Urinary bladder (tissue), 4 donors: ENCODE results near the gene ZSWIM4. TPM values are rescaled to one million over a fixed set of nuclear protein-coding genes. Genes with fewer than 3 reads are reported as not detected.

Experiments used
- DNase-seq: peaks from one replicate; pipeline ENCODE4 v3.0.0-alpha.2; 2015; ENCODE audit errors: extremely low spot score
- H3K27ac ChIP-seq: one replicate; pipeline ENCODE4 v1.5.1; 2013; ENCODE audit warnings: low read depth, mild to moderate bottlenecking, moderate library complexity
- H3K36me3 ChIP-seq: one replicate; pipeline ENCODE4 v1.6.1; 2013; ENCODE audit warnings: mild to moderate bottlenecking, moderate library complexity; ENCODE audit not compliant: insufficient read depth
- H3K4me1 ChIP-seq: one replicate; pipeline ENCODE4 v1.6.1; 2013; ENCODE audit warnings: mild to moderate bottlenecking, moderate library complexity; ENCODE audit not compliant: insufficient read depth
- H3K4me3 ChIP-seq: one replicate; pipeline ENCODE4 v1.5.1; 2013; ENCODE audit warnings: low read depth, low read length
- WGBS: extraction: QIAGEN DNeasy Blood & Tissue Kit; methylation state at CpG from one replicate; pipeline ENCODE4 v1.1.7; 2013; 5-methylcytosine and 5-hydroxymethylcytosine counted together
- polyA plus RNA-seq: library from polyadenylated mRNA; stranded (reverse); fragments of 200-250 nt; gene quantifications from one replicate; pipeline ENCODE4 v1.2.3, GENCODE V29; 2013
- total RNA-seq: library from RNA; depleted of rRNA; stranded (reverse); fragments of >200 nt; gene quantifications from one replicate; pipeline ENCODE4 v1.2.3, GENCODE V29; 2014
- donor health status: healthy with polysubstance abuse.
- donor health status: healthy.

ZSWIM4 gene
- total and polyA plus RNA-seq, 2 donors = 2.2 to 2.5 TPM

DNA sequence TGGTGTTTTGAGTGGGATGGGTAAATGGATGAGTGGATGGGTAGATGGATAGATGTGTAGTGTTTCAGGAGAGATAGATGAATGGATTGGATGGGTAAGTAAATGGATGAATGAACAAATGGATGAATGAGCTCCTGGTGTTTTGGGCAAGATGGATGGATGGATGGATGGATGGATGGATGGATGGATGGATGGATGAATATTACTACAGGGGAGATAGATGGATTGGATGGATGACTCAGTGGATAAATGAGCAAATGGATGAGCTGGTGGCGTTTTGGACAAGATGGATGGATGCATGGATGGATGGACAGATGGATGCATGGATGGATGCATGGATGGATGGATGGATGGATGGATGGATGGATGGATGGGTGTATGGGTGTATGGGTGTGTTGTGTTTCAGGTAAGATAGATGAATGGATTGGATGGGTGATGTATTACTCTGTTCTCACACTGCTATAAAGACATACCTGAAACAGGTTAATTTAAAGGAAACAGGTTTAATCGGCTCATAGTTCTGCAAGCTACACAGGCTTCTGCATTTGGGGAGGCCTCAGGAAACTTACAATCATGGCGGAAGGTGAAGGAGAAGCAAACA, 12.3 kb downstream of the ZSWIM4 start:
- 98% methylated on average over 3 of the region's 3 CpGs for WGBS
- H3K27ac ChIP-seq = no peak overlapping the region
- H3K36me3 ChIP-seq = peaks cover 2% of the 10 kb centered on the region
- no peak for DNase-seq
- H3K4me3 ChIP-seq = no peak overlapping the region
- H3K4me1 ChIP-seq = no peaks in the 10 kb centered on the region

DNA sequence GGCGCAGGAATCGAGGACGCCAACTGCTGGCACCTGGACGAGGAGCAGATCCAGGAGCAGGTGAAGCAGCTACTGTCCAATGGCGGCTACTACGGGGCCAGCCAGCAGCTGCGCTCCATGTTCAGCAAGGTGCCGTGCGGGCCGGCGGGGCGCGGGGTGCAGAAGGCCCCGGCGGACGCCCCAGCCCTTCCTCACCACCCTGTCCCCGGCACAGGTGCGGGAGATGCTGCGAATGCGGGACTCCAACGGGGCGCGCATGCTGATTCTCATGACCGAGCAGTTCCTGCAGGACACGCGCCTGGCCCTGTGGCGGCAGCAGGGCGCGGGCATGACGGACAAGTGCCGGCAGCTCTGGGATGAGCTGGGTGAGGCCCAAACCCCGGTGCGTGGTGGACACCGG, 13.6 kb downstream of the ZSWIM4 start:
- Histone ChIP-seq H3K4me3 (no peak overlapping the region), H3K36me3 (peaks cover 2% of the 10 kb centered on the region), H3K4me1 (no peaks in the 10 kb centered on the region), H3K27ac (no peak overlapping the region)
- 97% methylated on average over 34 of the region's 34 CpGs for WGBS
- DNase-seq = no peak

DNA sequence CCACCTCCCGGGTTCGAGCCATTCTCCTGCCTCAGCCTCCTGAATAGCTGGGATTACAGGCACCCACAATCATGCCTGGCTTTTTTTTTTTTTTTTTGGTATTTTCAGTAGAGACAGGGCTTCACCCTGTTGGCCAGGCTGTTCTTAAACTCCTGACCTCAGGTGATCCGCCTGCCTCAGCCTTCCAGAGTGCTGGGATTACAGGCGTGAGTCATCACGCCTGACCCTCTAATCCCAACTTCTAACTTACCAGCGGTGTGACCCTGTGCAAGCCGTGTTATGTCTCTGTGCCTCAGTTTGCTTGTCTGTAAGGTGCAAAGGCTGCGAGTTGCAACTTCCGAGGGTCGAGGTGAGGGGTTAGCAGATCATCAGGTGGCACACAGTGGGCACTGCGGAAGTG, 17.3 kb downstream of the ZSWIM4 start:
- WGBS = 93% methylated on average over 11 of the region's 11 CpGs
- H3K36me3 ChIP-seq = peaks cover 2% of the 10 kb centered on the region

DNA sequence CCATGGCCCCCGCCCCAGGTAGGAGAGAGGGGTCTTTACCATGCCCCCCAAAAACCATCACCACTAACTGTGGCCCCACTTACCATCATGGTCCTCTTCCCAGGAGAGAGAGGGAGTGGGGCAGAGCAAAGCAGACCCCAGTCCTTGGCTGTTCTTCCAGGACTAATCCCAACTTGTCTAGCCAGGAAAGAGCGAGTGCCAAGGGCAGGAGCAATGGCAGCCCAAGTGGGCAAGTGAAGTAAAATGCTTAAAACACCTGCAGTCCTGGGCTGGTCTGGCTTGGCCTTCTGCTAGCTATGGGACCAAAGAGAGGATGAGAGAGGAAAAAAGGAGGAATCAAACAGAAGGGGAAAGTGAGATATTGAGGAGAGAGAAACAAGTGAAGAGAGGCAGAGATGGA, 17.9 kb downstream of the ZSWIM4 start:
- 100% methylated on average over 2 of the region's 2 CpGs for WGBS
- DNase-seq = no peak

More for the DNA sequence above, 17.3 kb downstream of the ZSWIM4 start:
- Histone ChIP-seq H3K4me1 (no peaks in the 10 kb centered on the region), H3K4me3 (no peak overlapping the region), H3K27ac (no peak overlapping the region)
- no peak for DNase-seq

DNA sequence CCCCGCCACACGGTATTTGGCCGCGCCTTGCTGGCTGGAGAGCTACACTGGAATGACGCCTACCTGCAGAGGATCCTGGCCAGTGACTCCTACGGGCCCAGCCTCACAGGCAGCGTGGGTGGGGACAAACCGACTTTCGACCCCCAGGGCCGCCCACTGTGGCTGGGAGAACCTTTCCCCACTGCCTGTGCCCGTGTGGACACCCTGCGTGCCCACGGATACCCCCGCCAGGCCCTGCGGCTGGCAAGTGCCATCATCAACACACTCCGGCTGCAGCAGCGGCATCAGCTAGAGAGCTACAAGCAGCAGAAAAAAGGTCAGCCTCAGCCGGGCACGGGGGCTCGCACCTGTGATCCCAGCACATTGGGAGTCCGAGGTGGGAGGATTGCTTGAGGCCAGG, 19.3 kb downstream of the ZSWIM4 start:
- no peak overlapping the region for H3K27ac ChIP-seq
- no peak for DNase-seq
- no peaks in the 10 kb centered on the region for H3K36me3 ChIP-seq
- H3K4me1 ChIP-seq = no peaks in the 10 kb centered on the region
- no peak overlapping the region for H3K4me3 ChIP-seq
- 95% methylated on average over 21 of the region's 21 CpGs for WGBS

More for the DNA sequence above, 17.9 kb downstream of the ZSWIM4 start:
- Histone ChIP-seq H3K4me1 (no peaks in the 10 kb centered on the region), H3K27ac (no peak overlapping the region), H3K36me3 (peaks cover 2% of the 10 kb centered on the region), H3K4me3 (no peak overlapping the region)

DNA sequence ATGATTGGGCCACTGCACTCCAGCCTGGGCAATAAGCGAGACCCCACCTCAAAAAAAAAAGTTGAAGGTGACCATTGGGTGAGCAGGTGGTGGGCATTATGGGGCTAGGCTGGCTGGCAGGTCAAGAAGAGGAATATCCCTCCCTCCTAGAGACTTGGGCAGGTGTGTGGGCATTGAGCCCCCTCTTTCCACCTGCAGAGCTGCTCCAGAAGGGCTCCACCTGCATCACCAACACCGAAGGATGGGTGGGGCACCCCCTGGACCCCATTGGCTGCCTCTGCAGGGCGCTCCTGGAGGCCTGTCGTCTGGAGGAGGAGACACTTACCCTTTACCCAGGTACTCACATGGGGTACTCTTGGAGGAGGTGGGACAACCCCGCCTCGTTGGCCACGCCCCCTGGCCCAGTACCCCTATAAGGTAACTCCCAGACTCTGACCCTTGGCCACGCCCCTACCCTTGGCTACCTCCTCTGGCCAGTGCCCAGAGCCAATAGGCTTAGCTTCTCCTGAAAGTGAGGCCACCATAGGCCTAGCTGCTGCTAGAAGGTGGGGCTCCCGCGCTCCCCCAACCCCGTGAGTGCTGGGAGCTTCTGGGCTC, 21.9 kb downstream of the ZSWIM4 start:
- Histone ChIP-seq H3K4me1 (no peaks in the 10 kb centered on the region), H3K4me3 (no peak overlapping the region), H3K27ac (no peak overlapping the region), H3K36me3 (no peaks in the 10 kb centered on the region)
- 67% methylated on average over 11 of the region's 11 CpGs for WGBS
- DNase-seq = no peak

DNA sequence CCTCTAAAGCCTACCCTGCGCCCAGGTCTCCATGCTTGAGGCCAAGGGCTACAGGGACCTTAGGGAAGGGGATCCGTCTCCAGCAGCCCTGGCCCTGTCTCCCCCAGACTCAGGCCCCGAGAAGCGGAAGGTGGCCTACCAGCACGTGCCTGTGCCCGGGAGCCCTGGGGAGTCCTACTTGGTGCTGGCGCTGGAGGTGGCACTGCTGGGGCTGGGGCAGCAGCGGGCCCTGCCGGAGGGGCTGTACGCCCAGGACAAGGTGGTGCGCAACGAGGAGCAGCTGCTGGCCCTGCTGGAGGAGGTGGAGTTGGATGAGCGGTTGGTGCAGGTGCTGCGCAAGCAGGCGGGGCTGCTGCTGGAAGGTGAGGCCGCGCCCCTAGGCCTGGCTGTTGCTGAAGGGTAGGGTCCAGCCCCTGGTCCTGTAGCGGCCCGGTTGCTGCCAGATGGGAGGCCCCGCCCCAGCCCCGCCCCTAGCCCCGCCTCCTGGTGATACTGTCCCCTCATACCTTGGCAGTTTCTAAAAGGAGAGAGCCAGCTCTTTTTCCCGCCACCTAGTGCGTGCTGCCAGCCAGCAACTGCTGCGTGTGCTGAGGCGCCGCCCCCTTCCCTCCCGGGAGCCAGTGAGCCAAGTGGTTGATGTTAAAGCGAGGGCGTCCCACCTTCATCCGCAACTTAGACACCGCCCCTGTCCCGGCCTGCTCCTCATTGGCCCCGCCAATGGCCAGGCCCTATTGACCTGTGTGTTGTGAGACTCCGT, 22.6 kb downstream of the ZSWIM4 start:
- no peaks in the 10 kb centered on the region for H3K4me1 ChIP-seq
- H3K36me3 ChIP-seq = no peaks in the 10 kb centered on the region
- H3K4me3 ChIP-seq = no peak overlapping the region
- 52% methylated on average over 35 of the region's 35 CpGs for WGBS
- H3K27ac ChIP-seq = no peak overlapping the region
- no peak for DNase-seq

DNA sequence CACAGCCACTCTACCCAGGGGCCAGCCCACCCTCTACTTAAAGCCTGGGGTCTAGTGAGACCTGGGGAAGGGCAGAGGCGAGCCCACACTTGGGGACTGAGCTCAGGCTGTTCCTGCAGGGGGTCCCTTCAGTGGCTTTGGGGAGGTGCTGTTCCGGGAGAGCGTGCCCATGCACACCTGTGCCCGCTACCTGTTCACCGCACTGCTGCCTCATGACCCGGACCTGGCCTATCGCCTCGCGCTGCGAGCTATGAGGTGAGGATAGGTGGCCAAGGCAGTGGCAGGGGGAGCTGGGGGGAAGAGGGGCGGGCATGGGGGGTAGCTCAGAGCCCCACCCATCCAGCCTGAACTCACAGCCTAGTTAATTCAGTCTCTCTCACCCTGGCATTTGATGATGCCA, 24.0 kb downstream of the ZSWIM4 start:
- no peaks in the 10 kb centered on the region for H3K4me1 ChIP-seq
- no peaks in the 10 kb centered on the region for H3K36me3 ChIP-seq
- no peak for DNase-seq
- WGBS = 98% methylated on average over 11 of the region's 11 CpGs
- H3K4me3 ChIP-seq = no peak overlapping the region
- no peak overlapping the region for H3K27ac ChIP-seq

DNA sequence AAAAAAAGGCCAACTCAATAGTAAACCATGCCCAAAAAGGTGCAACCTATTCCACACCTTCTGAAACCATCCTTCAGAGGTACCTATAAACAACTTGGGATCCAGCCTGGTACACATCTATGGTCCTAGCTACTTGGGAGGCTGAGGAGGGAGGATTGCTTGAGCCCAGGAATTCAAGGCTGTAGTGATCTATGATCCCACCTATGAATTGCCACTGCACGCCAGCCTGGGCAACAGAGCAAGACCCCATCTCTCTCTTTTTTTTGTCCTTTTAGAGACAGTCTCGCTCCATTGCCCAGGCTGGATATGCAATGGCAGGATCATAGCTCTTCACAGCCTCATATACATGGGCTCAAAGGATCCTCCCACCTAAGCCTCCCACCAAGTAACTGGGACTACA, 26.0 kb downstream of the ZSWIM4 start:
- WGBS = 99% methylated on average over 2 of the region's 2 CpGs
- H3K4me1 ChIP-seq = no peaks in the 10 kb centered on the region
- no peak overlapping the region for H3K27ac ChIP-seq
- H3K4me3 ChIP-seq = no peak overlapping the region
- DNase-seq = no peak
- no peaks in the 10 kb centered on the region for H3K36me3 ChIP-seq

DNA sequence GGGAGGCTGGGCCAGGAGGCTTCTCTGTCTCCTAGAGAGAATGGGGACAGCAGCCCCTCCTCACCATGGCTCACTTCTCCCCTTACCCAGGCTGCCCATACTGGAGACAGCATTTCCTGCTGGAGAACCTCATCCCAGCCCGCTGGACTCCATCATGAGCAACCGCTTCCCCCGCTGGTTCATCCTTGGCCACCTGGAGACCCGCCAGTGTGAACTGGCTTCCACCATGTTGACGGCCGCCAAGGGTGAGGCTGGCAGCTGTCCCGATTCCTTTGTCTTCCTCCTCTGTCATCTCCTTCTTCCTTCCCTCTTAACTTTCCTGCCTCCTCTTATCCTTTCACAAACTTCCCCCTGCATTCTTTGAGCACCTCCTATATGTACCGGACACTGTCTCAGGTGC, 28.0 kb downstream of the ZSWIM4 start:
- no peak overlapping the region for H3K4me3 ChIP-seq
- H3K36me3 ChIP-seq = no peaks in the 10 kb centered on the region
- H3K27ac ChIP-seq = no peak overlapping the region
- no peak for DNase-seq
- H3K4me1 ChIP-seq = no peaks in the 10 kb centered on the region
- 87% methylated on average over 8 of the region's 8 CpGs for WGBS

DNA sequence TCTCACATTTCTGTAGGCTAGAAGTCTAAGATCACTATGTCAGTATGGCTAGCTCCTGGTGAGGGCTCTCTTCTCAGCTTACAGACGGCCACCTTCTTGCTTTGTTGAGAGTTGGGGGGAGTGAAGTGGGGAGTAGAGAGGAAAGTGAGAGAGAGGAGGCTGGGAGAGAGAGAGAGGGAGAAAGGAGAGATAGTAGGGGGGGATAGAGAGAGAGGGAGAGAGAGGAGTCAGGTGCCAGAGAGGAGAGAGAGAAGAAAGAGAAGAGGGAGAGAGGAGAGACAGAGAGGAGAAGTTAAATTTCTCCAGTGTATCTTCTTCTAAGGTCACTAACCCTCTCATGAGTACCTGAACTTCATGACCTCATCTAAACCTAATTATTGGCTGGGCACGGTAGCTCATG, 28.7 kb downstream of the ZSWIM4 start:
- 91% methylated on average over 2 of the region's 2 CpGs for WGBS

DNA sequence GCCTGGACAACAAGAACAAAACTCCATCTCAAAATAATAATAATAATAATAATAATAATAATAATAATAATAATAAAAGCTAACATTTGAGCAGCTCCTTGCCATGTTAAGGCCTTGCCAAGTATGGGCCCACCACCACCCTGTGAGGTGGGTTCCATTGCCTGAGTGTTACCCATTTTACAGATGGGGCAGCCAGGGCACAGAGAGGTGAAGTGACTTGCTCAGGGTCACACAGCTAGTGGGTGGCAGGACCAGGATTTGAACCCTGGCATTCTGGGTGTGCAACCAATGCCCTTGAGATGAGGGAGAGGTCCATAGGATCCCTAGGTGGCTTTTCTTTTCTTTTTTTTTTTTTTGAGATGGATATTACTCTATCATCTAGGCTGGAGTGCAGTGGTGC, 29.5 kb downstream of the ZSWIM4 start:
- no peak overlapping the region for H3K4me3 ChIP-seq
- no peaks in the 10 kb centered on the region for H3K4me1 ChIP-seq
- no peaks in the 10 kb centered on the region for H3K36me3 ChIP-seq
- no peak for DNase-seq
- H3K27ac ChIP-seq = no peak overlapping the region

More for the DNA sequence above, 28.7 kb downstream of the ZSWIM4 start:
- no peak overlapping the region for H3K4me3 ChIP-seq
- H3K36me3 ChIP-seq = no peaks in the 10 kb centered on the region
- no peak for DNase-seq
- H3K4me1 ChIP-seq = no peaks in the 10 kb centered on the region
- H3K27ac ChIP-seq = no peak overlapping the region

DNA sequence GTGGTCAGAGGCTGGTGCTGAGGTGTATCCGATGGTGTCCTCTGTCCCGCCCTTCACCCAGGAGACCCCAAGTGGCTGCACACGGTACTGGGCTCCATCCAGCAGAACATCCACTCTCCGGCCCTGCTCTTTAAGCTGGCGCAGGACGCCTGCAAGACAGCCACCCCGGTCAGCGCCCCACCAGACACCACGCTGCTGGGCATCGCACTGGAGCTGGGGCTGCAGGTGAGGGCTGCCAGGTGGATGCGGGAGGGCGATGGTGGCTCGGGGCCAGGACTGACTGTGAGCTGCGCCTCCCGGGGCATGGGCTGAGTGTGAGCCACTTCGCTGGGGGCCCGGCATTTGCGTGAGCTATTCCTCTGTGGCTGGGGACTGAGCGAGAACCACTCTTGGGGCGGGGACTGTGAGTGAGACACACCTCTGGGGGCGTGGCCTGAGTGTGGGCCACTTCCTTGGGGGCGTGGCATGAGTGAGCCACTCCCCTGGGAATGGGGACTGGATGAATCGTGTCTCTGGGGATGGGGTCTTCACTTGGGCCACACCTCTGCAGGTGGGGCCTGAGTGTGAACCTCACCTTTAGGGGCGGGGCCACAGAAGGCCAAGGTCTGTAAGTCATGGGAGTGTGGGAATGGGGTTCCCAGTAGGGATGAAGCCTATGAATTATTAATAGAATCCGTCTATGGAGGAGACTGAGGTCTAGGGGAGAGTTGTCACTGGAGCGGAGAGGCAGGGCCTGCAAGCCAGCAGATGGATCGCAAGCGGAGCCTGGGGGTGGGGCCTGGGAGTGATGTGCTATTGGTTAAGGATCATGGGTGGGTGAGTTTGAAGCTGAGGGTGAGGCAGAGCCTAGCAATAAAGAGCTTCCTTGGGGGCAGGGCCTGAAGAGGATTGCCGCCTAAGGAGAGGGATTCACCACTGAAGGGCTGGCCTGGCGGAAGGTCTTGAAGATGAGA, 30.5 kb downstream of the ZSWIM4 start:
- 88% methylated on average over 30 of the region's 30 CpGs for WGBS
- Histone ChIP-seq H3K27ac (no peak overlapping the region), H3K36me3 (no peaks in the 10 kb centered on the region), H3K4me3 (no peak overlapping the region), H3K4me1 (no peaks in the 10 kb centered on the region)
- no peak for DNase-seq
